LNCaP clone FGC (cell line): ENCODE results near the gene RABGAP1L.
A peak's percentile ranks its signal among the peaks of the same experiment; 100 is the strongest.
"Not testable (repeated sequence)": the region's sequence is repeated elsewhere in the genome, so short reads cannot be mapped to it uniquely, and the experiment has no call there.

Experiments
- DNase-seq: peaks from one replicate; pipeline ENCODE4 v3.0.0-alpha.2; 2011; ENCODE audit warnings: low read depth
- H3K4me3 ChIP-seq: 2 replicates; pipeline ENCODE4 v1.5.1; 2011; ENCODE audit warnings: mild to moderate bottlenecking, low read depth, low read length, control low read depth
- CTCF ChIP-seq: IDR thresholded peaks from 2 replicates; pipeline ENCODE4 v1.5.1; 2012; ENCODE audit warnings: mild to moderate bottlenecking; ENCODE audit not compliant: control insufficient read depth, insufficient read depth; ENCODE audit errors: extremely low read depth

The RABGAP1L gene

GRCh38 chr1:175009532-175009931, 850.2 kb downstream of the RABGAP1L start:
- no peak overlapping the region for H3K4me3 ChIP-seq
- no peak for TF ChIP-seq CTCF
- no peak for DNase-seq

- H3K4me3 ChIP-seq: no peak overlapping the region
- no peak for DNase-seq
- TF ChIP-seq CTCF: no peak
Observed at GRCh38 chr1:175013445-175013844, 854.1 kb downstream of the RABGAP1L start.

- DNase-seq: no peak
- no peak overlapping the region for H3K4me3 ChIP-seq
- no peak for TF ChIP-seq CTCF
Observed at GRCh38 chr1:175015243-175015642, 855.9 kb downstream of the RABGAP1L start.

- no peak overlapping the region for H3K4me3 ChIP-seq
- no peak for DNase-seq
- no peak for TF ChIP-seq CTCF
Observed at GRCh38 chr1:175019524-175019923, 860.2 kb downstream of the RABGAP1L start.

- peak within 1 kb of the TSS; percentile 80 for H3K4me3 ChIP-seq
- no peak for TF ChIP-seq CTCF
- peak; percentile 90 for DNase-seq
Observed at GRCh38 chr1:175023043-175023921, 864.0 kb downstream of the RABGAP1L start, which contains the start of gene MRPS14. Gene MRPS14 (minus strand): TSS chr1:175023425. CDS start chr1:175023408, 17 bp downstream.

- peak overlapping the region; percentile 80 for H3K4me3 ChIP-seq
- DNase-seq: not testable (repeated sequence)
Observed at GRCh38 chr1:175023922-175024242, 864.6 kb downstream of the RABGAP1L start.

- TF ChIP-seq CTCF: no peak
- no peak overlapping the region for H3K4me3 ChIP-seq
- DNase-seq: no peak
Observed at GRCh38 chr1:175024773-175025172, 865.5 kb downstream of the RABGAP1L start.
